GM18517 (cell line): Measurements from ENCODE around the gene PRICKLE2.

Experiments
- ATAC-seq: cut with Tn5 transposase; IDR thresholded peaks from one replicate; pipeline ENCODE4 v1.9.1; 2021; ENCODE audit warnings: mild to moderate bottlenecking, moderate library complexity; ENCODE audit not compliant: unreplicated experiment

Gene PRICKLE2

GRCh38 chr3:64163019-64163754 lies 62.1 kb downstream of the PRICKLE2 start:
- no peak for ATAC-seq

GRCh38 chr3:64161481-64161952 lies 63.7 kb downstream of the PRICKLE2 start:
- ATAC-seq = no peak

DNA sequence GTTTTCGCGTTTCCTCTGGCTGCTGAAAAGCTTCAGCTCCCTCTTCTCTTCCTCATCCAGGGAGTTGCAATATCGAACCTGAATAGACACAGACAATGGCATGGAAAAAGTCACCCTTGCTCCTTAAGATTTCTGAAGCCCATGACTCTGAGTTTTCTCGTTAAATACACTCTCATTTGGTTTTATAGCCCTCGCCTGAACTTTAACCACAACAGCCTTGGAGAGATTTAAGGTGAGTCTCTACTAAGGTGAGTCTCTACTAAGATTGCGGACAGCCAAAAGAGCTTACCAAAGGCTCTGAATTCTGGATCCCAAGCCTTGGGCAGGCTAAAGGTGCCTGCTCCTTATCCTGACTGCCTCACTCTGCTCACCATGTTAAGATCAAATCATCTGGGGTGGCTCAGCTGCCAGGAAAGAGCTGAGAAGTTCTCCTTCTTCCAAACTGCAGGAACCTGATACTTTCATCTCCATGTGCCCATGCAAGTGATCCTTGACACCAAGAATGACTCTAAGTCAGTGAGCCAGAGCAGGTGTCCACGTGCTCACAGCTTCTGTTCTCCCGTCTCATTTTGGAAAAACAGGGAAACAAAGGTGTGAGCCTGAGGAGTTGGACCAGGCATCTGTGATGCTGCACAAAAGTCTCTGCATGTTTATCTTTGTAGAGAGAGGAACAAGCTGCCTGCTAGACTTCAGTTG lies 65.1 kb downstream of the PRICKLE2 start:
- no peak for ATAC-seq

DNA sequence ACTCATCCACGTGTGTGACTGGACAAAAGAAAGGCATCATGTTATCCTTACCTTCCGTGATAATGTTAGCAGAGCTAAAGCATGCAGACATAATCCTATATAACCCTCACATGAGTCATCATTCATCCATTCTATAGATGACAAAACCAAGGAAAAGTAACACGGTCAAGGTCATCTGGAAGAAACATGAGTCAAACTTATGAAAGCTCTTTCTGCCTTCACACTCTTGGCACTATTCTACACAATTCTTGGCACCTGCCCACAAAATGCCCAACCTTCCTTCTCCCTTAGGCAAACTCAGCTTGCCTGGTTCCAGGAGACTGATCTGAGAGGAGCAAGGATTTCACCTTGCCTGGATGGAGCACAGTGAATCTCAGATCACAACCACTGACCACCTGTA lies 66.9 kb downstream of the PRICKLE2 start:
- no peak for ATAC-seq

GRCh38 chr3:64157150-64158035 lies 67.9 kb downstream of the PRICKLE2 start:
- ATAC-seq = no peak

DNA sequence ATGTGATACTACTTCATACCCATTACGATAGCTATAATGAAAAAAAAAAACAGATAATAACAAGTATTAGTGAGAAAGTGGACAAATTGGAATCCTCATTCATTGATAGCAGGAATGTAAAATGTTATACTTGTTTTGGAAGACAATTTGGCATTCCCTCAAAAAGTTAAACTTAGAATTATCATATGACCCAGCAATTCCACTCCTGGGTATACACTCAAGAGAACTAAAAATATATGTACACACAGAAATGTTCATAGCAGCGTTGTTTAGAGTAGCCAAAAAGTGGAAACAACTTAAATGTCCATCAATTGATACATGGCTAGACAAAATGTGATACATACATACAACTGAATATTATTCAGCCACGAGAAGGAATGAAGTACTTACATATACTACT lies 69.9 kb downstream of the PRICKLE2 start:
- no peak for ATAC-seq

DNA sequence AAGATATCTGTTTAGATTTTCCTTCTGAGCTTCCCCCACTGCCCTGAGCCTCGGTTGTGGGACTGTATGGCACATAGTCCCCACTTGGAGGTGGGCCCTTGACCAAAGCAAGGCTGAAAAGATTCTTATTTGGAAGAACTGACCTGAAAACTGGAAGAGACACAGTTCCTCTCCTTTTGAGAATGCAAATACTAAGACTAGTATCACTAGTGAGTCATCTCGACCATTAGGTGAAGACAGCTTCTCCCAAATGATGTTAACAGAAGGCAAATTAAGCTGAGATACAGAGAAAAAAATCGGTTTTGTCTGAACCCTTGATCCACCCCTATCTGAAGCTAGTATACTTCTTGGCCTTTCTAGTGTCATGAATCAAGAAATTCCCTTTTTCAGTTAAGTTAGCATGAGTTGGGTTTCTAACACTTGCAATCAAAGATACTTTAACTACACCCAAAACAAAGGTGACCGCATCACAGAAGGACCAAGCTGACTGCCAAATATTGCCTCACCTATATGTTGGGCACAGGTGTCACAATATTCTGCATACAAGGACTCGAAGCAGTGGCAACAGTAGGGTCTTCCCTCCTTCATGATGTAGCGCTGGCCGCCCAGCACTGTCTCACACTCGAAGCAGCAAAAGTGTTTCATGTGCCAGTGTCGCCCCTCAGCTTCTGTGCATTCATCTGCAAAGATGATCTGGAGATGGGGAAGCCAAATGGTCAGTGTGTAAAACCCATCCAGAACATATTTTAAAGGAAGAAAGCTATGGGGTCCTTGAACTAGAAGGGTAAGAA lies 72.4 kb downstream of the PRICKLE2 start:
- no peak for ATAC-seq

- no peak for ATAC-seq
Observed at GRCh38 chr3:64152086-64152485, 73.2 kb downstream of the PRICKLE2 start.

- ATAC-seq = no peak
Observed at GRCh38 chr3:64151342-64151871, 73.9 kb downstream of the PRICKLE2 start.

- no peak for ATAC-seq
Observed at GRCh38 chr3:64150623-64151207, 74.6 kb downstream of the PRICKLE2 start.

DNA sequence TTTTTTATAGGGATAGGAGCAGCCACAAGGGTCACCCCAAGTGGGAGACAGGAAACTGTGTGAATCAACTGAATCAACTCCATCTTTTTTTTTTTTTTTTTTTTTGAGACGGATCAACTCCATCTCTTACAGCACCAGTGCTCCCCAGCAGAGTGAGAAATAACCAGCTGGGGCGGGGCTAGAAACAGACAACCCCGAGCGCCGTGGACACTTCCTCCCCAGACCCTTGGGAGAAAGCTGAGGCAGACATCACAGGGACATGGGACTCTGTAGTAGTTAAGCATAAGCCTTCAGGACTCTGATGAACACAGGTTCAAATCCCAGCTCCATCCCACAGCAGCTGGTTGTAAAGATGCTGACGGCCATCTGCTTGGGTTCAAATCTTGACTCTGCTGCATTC lies 75.4 kb downstream of the PRICKLE2 start:
- ATAC-seq = no peak

DNA sequence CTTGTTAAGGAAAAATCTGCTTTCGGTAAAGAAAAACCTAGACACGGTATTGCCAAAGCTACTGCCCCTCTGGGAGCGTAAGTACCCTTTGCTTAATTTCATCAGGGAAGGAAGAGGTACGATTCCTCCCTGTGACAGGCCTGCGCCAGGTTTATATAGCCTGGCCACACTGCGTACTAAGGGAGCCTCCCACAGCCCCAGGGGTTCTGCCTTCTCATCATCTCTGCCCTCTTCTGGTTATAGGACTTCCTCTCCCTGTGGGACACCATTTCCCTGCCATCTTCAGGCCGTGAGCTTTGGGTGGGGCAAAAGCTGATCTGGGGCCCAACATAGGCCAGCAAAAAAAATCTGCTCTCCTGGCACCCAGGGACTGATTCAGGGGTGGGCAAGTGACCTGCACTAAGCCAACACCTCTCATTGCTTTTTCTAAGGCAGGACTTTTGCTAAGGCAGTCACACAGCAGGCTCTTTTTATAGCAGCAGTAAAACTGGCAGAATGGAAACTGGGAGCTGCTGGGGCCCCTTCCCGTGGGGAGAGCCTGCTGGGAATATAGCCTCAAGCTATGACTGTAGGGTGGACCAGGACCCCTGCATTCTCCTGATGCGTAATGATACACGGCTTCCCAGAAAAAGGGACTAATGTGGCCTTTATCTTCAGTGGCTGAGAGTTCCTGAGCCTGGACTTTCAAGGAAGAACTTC lies 76.2 kb downstream of the PRICKLE2 start:
- ATAC-seq = no peak

GRCh38 chr3:64147211-64147610 lies 78.1 kb downstream of the PRICKLE2 start:
- ATAC-seq = no peak

GRCh38 chr3:64145438-64145837 lies 79.8 kb downstream of the PRICKLE2 start:
- ATAC-seq = no peak

DNA sequence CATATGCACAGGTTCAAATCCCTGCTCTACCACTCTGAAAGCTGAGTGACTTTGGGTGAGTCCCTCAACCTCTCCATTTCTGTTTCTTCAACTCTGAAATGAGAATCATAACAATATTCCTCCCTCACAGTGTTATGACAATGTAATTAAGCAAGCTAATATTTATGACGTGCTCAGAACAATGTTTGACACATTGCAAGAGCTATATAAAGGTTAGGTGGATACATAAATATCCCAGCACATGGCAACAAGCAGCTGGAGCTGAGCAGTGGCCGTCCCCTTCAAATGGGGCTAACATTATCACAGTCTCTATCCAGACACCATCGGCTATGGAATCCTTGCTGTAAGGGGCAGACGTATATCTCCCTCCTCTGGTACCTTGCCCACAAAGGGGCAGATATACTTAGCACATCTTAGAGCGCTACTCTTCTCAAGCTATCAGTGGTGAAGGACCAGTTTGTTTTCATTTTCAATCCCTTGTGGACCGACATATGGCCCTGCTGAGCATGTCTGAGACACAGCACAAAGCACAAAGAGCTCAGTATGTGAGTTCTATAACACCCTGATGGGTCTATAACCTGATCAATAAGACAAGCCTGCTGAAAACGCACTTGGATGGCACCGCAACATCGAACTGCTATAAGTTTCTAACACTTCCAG lies 80.9 kb downstream of the PRICKLE2 start:
- ATAC-seq = no peak

DNA sequence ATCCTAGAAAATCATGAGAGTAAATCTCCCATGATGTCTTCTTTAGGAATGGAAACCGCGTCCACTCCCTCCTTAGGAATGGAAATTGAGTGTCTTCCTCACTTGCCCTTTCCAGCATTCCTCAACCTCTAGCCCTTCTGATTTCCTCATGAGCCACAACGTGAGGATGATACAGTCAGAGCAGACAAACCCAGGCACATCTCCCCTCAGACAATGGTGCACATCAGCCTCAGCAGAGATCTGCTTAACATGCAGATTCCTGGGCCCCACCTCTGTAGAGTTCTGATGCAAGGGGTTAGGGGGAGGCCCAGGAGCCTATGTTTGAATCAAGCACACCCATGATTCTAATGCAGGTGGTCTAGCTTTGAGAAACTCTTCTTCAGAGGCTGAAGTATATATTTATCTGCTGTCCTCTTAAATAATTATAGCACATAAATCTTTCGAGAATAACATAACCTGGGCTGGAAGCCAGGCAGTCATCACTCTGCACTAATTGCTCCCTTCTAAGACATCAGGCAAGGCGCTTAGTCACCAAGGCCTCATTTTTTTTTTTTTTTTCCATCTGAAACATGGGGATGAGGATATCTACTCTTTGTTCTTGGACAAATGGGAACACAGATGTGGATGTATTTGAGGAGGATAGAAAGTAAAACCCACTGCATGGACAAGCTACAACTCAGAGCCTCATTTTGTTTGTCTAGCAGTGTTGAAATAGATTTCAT lies 81.7 kb downstream of the PRICKLE2 start:
- no peak for ATAC-seq

DNA sequence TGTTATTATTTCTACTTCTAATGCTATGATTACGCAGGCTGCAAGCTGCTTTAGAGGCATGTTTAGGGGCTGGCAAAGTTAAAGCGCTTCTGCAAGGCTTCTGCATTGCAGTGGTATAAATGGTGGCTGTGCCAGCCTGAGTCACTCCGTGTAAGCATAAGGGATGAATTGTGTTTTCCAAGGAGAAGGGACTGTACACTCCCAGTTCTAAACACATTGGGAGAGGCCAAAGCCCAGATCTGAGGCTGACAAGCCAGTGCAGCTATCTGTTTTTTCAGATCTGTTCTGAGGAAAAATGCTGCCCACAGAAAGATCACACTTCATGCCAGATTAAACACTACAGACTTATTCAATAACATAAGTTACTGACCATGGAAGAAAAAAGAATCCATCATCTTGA lies 83.8 kb downstream of the PRICKLE2 start:
- ATAC-seq = no peak

GRCh38 chr3:64140651-64141050 lies 84.6 kb downstream of the PRICKLE2 start:
- ATAC-seq = no peak
